ENCODE measurements around the gene DCT.
"Not testable (repeated sequence)": the region's sequence is repeated elsewhere in the genome, so short reads cannot be mapped to it uniquely, and the experiment has no call there.

GRCh38 chr13:94526956-94527355 is 47.5 kb upstream of the DCT start:
- TF ChIP-seq CTCF (conservative IDR thresholded peaks at IDR 0.05; ENCODE audit: low read length); EZH2phosphoT487 (IDR thresholded peaks at IDR 0.05; ENCODE audit: borderline replicate concordance): not testable (repeated sequence)

Data from Loucy (cell line).